H1 (cell line): Measurements from ENCODE around the gene TMUB1. TPM values are rescaled to one million over a fixed set of nuclear protein-coding genes. Genes with fewer than 3 reads are reported as not detected.

Experiments
- ATF3 ChIP-seq: IDR thresholded peaks from 2 replicates; pipeline ENCODE4 v1.6.1; 2011; ENCODE audit warnings: low read depth, mild to moderate bottlenecking, low read length; ENCODE audit not compliant: insufficient read depth
- BRCA1 ChIP-seq: IDR thresholded peaks from 2 replicates; pipeline ENCODE4 v1.6.1; 2012; ENCODE audit warnings: low read depth, low read length, improper control_type of control experiment
- EGR1 ChIP-seq: IDR thresholded peaks from 2 replicates; pipeline ENCODE4 v1.6.1; 2011; ENCODE audit warnings: low read depth, low read length, borderline replicate concordance
- EZH2 ChIP-seq: fragments of 200-600 bp; sonication (generic); IDR thresholded peaks from 2 replicates; pipeline ENCODE4 v1.7.1; 2012; ENCODE audit warnings: low read depth, mild to moderate bottlenecking, moderate library complexity, low read length, inconsistent platforms; ENCODE audit not compliant: severe bottlenecking
- POU5F1 ChIP-seq: IDR thresholded peaks from 2 replicates; pipeline ENCODE4 v1.6.1; 2011; ENCODE audit warnings: low read depth, mild to moderate bottlenecking, low read length, moderate library complexity
- RXRA ChIP-seq: IDR thresholded peaks from 2 replicates; pipeline ENCODE4 v1.6.1; 2011; ENCODE audit warnings: low read depth, mild to moderate bottlenecking, low read length, moderate library complexity; ENCODE audit not compliant: insufficient read depth
- polyA plus RNA-seq, 7 experiments: library from polyadenylated mRNA; depleted of rRNA in 3 of 7; stranded (reverse) in 5 of 7; unstranded in 2 of 7; fragments of >200 nt in 5 of 7; fragments of 200-250 nt in 2 of 7; gene quantifications; 1 replicate in 5 of 7; 2 replicates in 1 of 7; 4 replicates in 1 of 7; pipeline versions ENCODE4 v1.2.1 to v1.2.3, GENCODE V29; 2011 to 2013; ENCODE audit warnings: missing spikeins in 2 of 7, mixed read lengths in 2 of 7
- total RNA-seq: library from RNA; stranded (reverse); fragmentation: NEBNext Ultra II Directional; extraction: Animal tissue kit (Norgen Biotek cat#: 25700); gene quantifications from 2 replicates; pipeline ENCODE4 v1.2.1, GENCODE V29; 2021

TMUB1 gene
- total and polyA plus RNA-seq, 2 of the 8 experiments (the other 6 are each of a cell fraction or from before 2014, with no cell fraction given): 41.4 to 56.2 TPM

GRCh38 chr7:151115121-151115835 is 32.0 kb upstream of the TMUB1 start (continued):
- TF ChIP-seq EGR1: peak; percentile 86
- TF ChIP-seq POU5F1: no peak
- TF ChIP-seq ATF3: no peak
- peak; percentile 46 for TF ChIP-seq EZH2
- TF ChIP-seq BRCA1: no peak
- no peak for TF ChIP-seq RXRA
